ENCODE data around the gene C1QTNF1. TPM values are rescaled to one million over a fixed set of nuclear protein-coding genes. Genes with fewer than 3 reads are reported as not detected.

C1QTNF1 gene
- total and polyA plus RNA-seq, 2 experiments from 2014 or later: 6.8 to 16.4 TPM

DNA sequence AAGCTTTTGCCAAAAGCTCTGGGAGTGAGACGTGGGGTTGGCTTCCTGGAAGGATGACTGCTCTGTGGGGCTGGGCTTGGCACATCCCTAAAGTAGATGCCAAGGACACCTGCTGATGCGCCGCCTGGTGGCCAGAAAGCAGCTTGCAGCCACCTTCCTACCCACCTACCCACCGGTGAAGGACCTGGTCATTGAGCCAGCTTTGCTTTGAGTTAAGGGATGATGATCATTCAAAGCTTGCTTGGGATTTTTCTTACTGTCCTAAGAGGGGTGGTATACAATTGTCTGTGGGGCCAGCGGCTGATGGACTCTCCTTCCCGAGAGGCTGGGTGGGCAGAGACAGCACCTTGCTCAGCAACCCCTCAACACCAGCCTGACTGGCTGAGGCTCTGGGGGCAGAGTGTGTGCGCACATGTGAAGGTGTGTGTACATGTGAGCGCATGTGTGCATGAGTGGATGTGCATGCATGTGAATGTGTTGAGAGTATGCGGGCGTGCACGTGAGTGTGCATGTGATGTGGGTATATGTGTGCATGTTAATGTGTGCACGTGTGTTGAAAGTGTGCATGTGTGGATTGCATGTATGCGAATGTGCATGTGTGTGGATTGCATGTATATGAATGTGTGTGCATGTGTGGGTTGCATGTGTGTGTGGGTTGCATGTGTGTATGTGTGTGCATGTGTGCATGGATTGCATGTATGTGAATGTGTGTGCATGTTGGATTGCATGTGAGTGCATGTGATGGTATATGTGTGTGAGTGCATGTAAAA is 18.6 kb downstream of the C1QTNF1 start:
- no peak overlapping the region for H3K4me3 ChIP-seq
- peak; percentile 71 for DNase-seq (ENCODE audit: low read depth in 1 of 2, low spot score in 1 of 2)
- TF ChIP-seq CTCF (IDR thresholded peaks at IDR 0.05; ENCODE audit: low read depth, low read length): peak; percentile 90
- H3K27me3 ChIP-seq: no peaks in the 10 kb centered on the region
- no peaks in the 10 kb centered on the region for H3K9me3 ChIP-seq (ENCODE audit: low read depth)
- H3K36me3 ChIP-seq: no peaks in the 10 kb centered on the region
- no peak overlapping the region for H3K27ac ChIP-seq
- H3K4me1 ChIP-seq (ENCODE audit: low read depth): no peaks in the 10 kb centered on the region

GRCh38 chr17:79043191-79043930 is 19.4 kb downstream of the C1QTNF1 start:
- Histone ChIP-seq H3K27me3 (no peaks in the 10 kb centered on the region), H3K36me3 (no peaks in the 10 kb centered on the region), H3K9me3 (ENCODE audit: low read depth) (no peaks in the 10 kb centered on the region), H3K27ac (no peak overlapping the region), H3K4me1 (ENCODE audit: low read depth) (no peaks in the 10 kb centered on the region), H3K4me3 (no peak overlapping the region)
- no peak for DNase-seq (ENCODE audit: low read depth in 1 of 2, low spot score in 1 of 2)
- TF ChIP-seq CTCF (IDR thresholded peaks at IDR 0.05; ENCODE audit: low read depth, low read length): no peak

GRCh38 chr17:79043931-79044320 is 20.0 kb downstream of the C1QTNF1 start:
- no peak overlapping the region for H3K4me3 ChIP-seq
- DNase-seq (ENCODE audit: low read depth in 1 of 2, low spot score in 1 of 2): no peak
- H3K27me3 ChIP-seq: no peaks in the 10 kb centered on the region
- no peaks in the 10 kb centered on the region for H3K4me1 ChIP-seq (ENCODE audit: low read depth)
- TF ChIP-seq CTCF (IDR thresholded peaks at IDR 0.05; ENCODE audit: low read depth, low read length): no peak
- H3K9me3 ChIP-seq (ENCODE audit: low read depth): no peaks in the 10 kb centered on the region
- no peaks in the 10 kb centered on the region for H3K36me3 ChIP-seq
- no peak overlapping the region for H3K27ac ChIP-seq

DNA sequence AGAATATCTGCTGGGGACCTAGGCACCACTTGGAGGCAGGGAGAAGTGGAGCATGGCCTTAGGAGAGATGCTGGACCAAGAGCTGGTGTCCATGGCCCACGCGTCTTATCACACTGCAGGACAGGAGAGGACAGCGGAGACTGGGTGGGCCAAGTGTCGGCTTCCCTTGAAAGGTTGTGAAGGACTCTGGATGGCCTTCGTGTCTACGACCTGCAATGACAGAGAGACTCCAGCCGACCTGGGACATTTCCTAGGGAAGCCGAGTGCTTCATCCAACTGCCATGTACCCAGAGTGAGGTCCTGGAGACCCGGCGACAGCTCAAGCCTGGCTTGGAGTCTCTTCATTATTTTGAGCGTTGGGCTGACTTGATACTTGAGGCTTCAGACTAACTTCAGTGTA is 20.5 kb downstream of the C1QTNF1 start:
- no peak overlapping the region for H3K27ac ChIP-seq
- no peak for TF ChIP-seq CTCF (IDR thresholded peaks at IDR 0.05; ENCODE audit: low read depth, low read length)
- no peaks in the 10 kb centered on the region for H3K27me3 ChIP-seq
- no peaks in the 10 kb centered on the region for H3K9me3 ChIP-seq (ENCODE audit: low read depth)
- no peaks in the 10 kb centered on the region for H3K4me1 ChIP-seq (ENCODE audit: low read depth)
- DNase-seq (ENCODE audit: low read depth in 1 of 2, low spot score in 1 of 2): no peak
- no peak overlapping the region for H3K4me3 ChIP-seq
- no peaks in the 10 kb centered on the region for H3K36me3 ChIP-seq

GRCh38 chr17:79045001-79045729 is 21.2 kb downstream of the C1QTNF1 start:
- no peak for DNase-seq (ENCODE audit: low read depth in 1 of 2, low spot score in 1 of 2)
- TF ChIP-seq CTCF (IDR thresholded peaks at IDR 0.05; ENCODE audit: low read depth, low read length): no peak
- no peaks in the 10 kb centered on the region for H3K4me1 ChIP-seq (ENCODE audit: low read depth)
- no peaks in the 10 kb centered on the region for H3K9me3 ChIP-seq (ENCODE audit: low read depth)
- no peak overlapping the region for H3K27ac ChIP-seq
- H3K4me3 ChIP-seq: no peak overlapping the region
- no peaks in the 10 kb centered on the region for H3K36me3 ChIP-seq
- no peaks in the 10 kb centered on the region for H3K27me3 ChIP-seq
